A673 (cell line): ENCODE data around the gene LRCH1. TPM values are rescaled to one million over a fixed set of nuclear protein-coding genes. Genes with fewer than 3 reads are reported as not detected.

ENCODE experiments used
- BruUV-seq: library from RNA; stranded (reverse); fragments of 400-500 nt; replicated peaks from 2 replicates; lab custom pipeline; 2021; lab: Mats Ljungman, UMichigan
- CTCF ChIA-PET: fragments of 300-600 bp; sonication (Branson Sonifier 250); formaldehyde crosslinking; loops from one replicate; lab custom pipeline; 2022; ENCODE audit warnings: antibody characterized with exemption; lab: Charles Lee
- POLR2A ChIA-PET: fragments of 300-600 bp; sonication (Branson Sonifier 250); formaldehyde crosslinking; loops from one replicate; lab custom pipeline; 2022; ENCODE audit warnings: antibody characterized with exemption; ENCODE audit not compliant: low non-redundant PET; lab: Charles Lee
- DNase-seq: peaks from one replicate; pipeline ENCODE4 v3.0.0-alpha.2; 2015; ENCODE audit warnings: low spot score
- H3K27ac ChIP-seq: fragments of 200-600 bp; sonication (generic); 2 replicates; pipeline ENCODE4 v1.5.1; 2016; ENCODE audit warnings: mixed run types, low read depth, mild to moderate bottlenecking, mixed read lengths, antibody characterized with exemption, low read length; ENCODE audit not compliant: poor library complexity, severe bottlenecking
- H3K27me3 ChIP-seq: fragments of 200-600 bp; sonication (generic); replicated peaks from 2 replicates; pipeline ENCODE4 v1.6.1; 2017; ENCODE audit warnings: mixed run types, low read depth, mild to moderate bottlenecking, mixed read lengths, antibody characterized with exemption, low read length; ENCODE audit not compliant: insufficient read depth, poor library complexity
- H3K36me3 ChIP-seq: fragments of 200-600 bp; sonication (generic); 2 replicates; pipeline ENCODE4 v1.6.1; 2016; ENCODE audit warnings: mixed run types, mild to moderate bottlenecking, mixed read lengths, antibody characterized with exemption, low read length; ENCODE audit not compliant: insufficient read depth, poor library complexity, severe bottlenecking
- H3K4me1 ChIP-seq: fragments of 200-600 bp; sonication (generic); 2 replicates; pipeline ENCODE4 v1.6.1; 2017; ENCODE audit warnings: mixed run types, mild to moderate bottlenecking, mixed read lengths, antibody characterized with exemption, low read length; ENCODE audit not compliant: insufficient read depth, poor library complexity, severe bottlenecking
- H3K4me3 ChIP-seq: fragments of 200-600 bp; sonication (generic); 2 replicates; pipeline ENCODE4 v1.5.1; 2016; ENCODE audit warnings: low read depth, mixed run types, mild to moderate bottlenecking, mixed read lengths, low read length; ENCODE audit not compliant: poor library complexity, severe bottlenecking
- H3K9me3 ChIP-seq: fragments of 200-600 bp; sonication (generic); 2 replicates; pipeline ENCODE4 v1.6.1; 2016; ENCODE audit warnings: mixed run types, low read depth, mild to moderate bottlenecking, mixed read lengths, antibody characterized with exemption, low read length; ENCODE audit not compliant: poor library complexity, severe bottlenecking
- EZH2 ChIP-seq: fragments of 200-600 bp; sonication (generic); IDR thresholded peaks from 2 replicates; pipeline ENCODE4 v1.6.1; 2017; ENCODE audit warnings: borderline replicate concordance, low read depth, mild to moderate bottlenecking, mixed read lengths, antibody characterized with exemption, low read length; ENCODE audit not compliant: poor library complexity, severe bottlenecking
- intact Hi-C: fragments of 100-400 bp; cut with micrococcal nuclease; formaldehyde crosslinking; loops from one replicate; pipeline ENCODE4 v1.10.0; 2022; ENCODE audit not compliant: unreplicated experiment
- total RNA-seq: library from RNA; stranded (reverse); gene quantifications from 2 replicates; pipeline ENCODE4 v1.2.3, GENCODE V29; 2021
- TF ChIP-seq, protein P1 (sequence below): fragments of 300-800, 200-600 bp; sonication (generic); conservative IDR thresholded peaks from 2 replicates; pipeline ENCODE4 v1.5.1; 2017; ENCODE audit warnings: low read depth, mild to moderate bottlenecking, antibody characterized with exemption, low read length, moderate library complexity, mixed read lengths

Gene LRCH1
- total RNA-seq, 1 experiment from 2014 or later: 25.3 TPM

DNA sequence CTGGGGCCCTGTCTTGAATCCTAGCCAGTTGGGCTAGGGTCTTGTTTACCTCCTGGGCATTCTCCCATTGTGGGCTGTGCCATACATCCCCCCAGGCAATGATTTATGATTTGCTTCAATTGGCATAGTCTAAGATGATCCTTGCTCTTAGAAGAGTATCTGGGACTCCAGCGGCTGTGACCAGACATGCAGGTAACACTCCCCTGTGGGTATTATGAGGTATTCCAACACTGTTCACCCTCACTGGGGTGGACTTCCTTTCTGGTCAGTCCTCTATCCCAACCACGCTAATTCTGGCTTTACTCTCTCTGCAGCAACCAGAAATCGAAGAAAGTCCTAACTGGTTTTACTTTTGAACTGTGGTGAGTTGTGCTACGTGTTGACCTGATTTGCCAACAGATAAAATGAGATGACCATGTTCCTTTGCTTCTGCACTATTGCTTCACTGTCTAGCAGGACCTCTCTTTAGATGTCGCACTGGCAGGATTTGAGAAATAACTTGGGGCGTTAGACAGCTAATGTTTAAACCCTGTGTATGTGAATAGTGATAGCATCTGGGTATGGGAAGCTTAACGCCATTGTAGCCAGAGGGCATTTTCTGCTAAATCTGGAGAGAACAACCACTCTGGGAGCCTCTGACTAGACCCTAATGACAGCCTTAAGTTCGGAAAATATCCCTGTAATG lies 6.7 kb upstream of the LRCH1 start:
- Histone ChIP-seq H3K4me1 (peaks cover 5% of the 10 kb centered on the region), H3K27ac (no peak overlapping the region), H3K27me3 (no peaks in the 10 kb centered on the region), H3K4me3 (no peak overlapping the region), H3K9me3 (no peaks in the 10 kb centered on the region), H3K36me3 (no peaks in the 10 kb centered on the region)
- POLR2A ChIA-PET: no interaction called here
- DNase-seq: no peak
- TF ChIP-seq, protein P1, sequence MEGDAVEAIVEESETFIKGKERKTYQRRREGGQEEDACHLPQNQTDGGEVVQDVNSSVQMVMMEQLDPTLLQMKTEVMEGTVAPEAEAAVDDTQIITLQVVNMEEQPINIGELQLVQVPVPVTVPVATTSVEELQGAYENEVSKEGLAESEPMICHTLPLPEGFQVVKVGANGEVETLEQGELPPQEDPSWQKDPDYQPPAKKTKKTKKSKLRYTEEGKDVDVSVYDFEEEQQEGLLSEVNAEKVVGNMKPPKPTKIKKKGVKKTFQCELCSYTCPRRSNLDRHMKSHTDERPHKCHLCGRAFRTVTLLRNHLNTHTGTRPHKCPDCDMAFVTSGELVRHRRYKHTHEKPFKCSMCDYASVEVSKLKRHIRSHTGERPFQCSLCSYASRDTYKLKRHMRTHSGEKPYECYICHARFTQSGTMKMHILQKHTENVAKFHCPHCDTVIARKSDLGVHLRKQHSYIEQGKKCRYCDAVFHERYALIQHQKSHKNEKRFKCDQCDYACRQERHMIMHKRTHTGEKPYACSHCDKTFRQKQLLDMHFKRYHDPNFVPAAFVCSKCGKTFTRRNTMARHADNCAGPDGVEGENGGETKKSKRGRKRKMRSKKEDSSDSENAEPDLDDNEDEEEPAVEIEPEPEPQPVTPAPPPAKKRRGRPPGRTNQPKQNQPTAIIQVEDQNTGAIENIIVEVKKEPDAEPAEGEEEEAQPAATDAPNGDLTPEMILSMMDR: no peak
- BruUV-seq: no TSS peak
- intact Hi-C loops: no loop called here
- CTCF ChIA-PET: no interaction called here

DNA sequence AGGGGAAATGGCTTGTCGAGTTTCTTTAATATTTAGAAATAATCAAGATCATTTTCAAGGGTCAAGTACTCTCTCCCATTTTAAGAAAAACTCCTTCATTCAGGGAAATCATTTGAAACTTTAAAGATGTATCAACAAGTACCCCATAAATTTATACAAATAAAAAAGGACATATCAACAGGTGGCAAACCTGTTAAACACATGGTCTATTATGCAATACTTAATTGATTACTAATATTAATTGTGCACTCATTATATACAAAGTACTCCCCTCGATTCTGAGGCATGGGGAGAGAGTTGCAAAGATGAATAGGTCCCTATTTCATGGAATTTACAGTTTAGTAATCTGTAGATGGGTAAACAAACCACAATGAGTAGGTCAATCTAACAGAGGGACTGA lies 2.1 kb upstream of the LRCH1 start:
- DNase-seq: no peak
- H3K4me1 ChIP-seq: peaks cover 20% of the 10 kb centered on the region
- POLR2A ChIA-PET: interaction anchor here (0.7 kb wide), 1 partner anchor 9 kb away, joined by 4 read pairs; no protein-coding TSS in a partner anchor
- TF ChIP-seq, protein P1: no peak
- TF ChIP-seq EZH2: no peak
- H3K27me3 ChIP-seq: no peaks in the 10 kb centered on the region
- H3K4me3 ChIP-seq: no peak overlapping the region
- H3K36me3 ChIP-seq: no peaks in the 10 kb centered on the region
- no TSS peak for BruUV-seq
- H3K9me3 ChIP-seq: no peaks in the 10 kb centered on the region
- intact Hi-C loops: loop anchor here (1.0 to 5.0 kb wide), 3 partner anchors 58 to 170 kb away; no protein-coding TSS in a partner anchor
- H3K27ac ChIP-seq: no peak overlapping the region
- CTCF ChIA-PET: interaction anchor here (1.8 kb wide), 1 partner anchor 170 kb away, joined by 27 read pairs; no protein-coding TSS in a partner anchor

DNA sequence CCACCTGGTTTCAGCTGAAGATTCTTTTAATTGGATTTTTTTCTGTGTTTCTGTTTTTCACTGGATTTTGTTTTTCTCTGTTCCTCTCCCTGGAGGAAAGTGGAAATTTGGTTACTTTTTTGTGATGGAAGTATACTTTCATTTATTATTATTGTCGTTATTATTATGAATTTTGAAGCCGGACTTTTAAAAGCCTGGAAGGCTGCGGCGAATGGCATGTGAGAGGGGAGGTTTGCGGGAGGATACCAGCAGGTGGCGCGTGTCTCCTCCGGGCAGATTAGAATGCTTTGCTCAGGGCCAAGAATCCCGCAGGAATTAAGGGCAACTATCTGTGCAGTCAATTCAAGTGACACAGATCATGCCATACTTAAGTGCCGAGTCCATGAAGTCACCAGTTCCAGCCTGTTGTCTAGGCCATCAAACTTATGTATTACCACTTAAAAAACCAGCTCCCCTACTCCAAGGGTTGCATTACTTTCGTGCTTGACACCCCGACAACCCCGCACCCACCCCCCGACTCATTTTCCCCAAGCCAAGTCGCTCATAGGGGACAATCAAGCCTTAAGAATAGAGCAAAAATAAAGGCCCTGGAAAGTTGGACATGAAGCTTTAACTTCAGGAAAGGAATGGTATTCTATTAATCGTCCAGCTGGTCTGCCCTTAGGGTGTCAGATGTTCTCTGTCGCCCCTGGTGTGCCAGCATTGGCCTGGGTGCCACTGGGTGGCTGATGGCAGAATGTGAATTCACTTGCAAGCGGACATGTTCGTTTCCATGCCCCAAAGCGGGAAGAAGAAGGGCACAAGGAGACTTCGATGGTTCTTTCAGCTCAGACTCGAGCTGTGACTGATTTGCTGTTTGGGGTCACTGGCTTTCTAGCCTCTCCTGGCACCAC lies 1.3 kb upstream of the LRCH1 start:
- peaks cover 24% of the 10 kb centered on the region for H3K4me1 ChIP-seq
- H3K9me3 ChIP-seq: no peaks in the 10 kb centered on the region
- H3K27ac ChIP-seq: peak overlapping the region; percentile 94
- intact Hi-C loops: loop anchor here (1.0 to 5.0 kb wide), 3 partner anchors 58 to 170 kb away; no protein-coding TSS in a partner anchor
- DNase-seq: peak; percentile 92
- ChIA-PET POLR2A (interaction anchor here (0.7 kb wide), 1 partner anchor 10 kb away, joined by 4 read pairs; no protein-coding TSS in a partner anchor), CTCF (interaction anchor here (1.0 to 1.8 kb wide), 2 partner anchors 128 to 169 kb away, joined by 5 to 27 read pairs; no protein-coding TSS in a partner anchor)
- no peaks in the 10 kb centered on the region for H3K27me3 ChIP-seq
- TF ChIP-seq, protein P1: peak; percentile 96
- TF ChIP-seq EZH2: no peak
- no TSS peak for BruUV-seq
- peak overlapping the region; percentile 94 for H3K4me3 ChIP-seq
- H3K36me3 ChIP-seq: no peaks in the 10 kb centered on the region
